ENCODE results near the gene LRRC41. TPM values are rescaled to one million over a fixed set of nuclear protein-coding genes. Genes with fewer than 3 reads are reported as not detected.
"Not testable (repeated sequence)": the region's sequence is repeated elsewhere in the genome, so short reads cannot be mapped to it uniquely, and the experiment has no call there.

LRRC41 gene
- total and polyA plus RNA-seq, 4 experiments from 2014 or later = 31.8 to 66.1 (median 39.9) TPM

DNA sequence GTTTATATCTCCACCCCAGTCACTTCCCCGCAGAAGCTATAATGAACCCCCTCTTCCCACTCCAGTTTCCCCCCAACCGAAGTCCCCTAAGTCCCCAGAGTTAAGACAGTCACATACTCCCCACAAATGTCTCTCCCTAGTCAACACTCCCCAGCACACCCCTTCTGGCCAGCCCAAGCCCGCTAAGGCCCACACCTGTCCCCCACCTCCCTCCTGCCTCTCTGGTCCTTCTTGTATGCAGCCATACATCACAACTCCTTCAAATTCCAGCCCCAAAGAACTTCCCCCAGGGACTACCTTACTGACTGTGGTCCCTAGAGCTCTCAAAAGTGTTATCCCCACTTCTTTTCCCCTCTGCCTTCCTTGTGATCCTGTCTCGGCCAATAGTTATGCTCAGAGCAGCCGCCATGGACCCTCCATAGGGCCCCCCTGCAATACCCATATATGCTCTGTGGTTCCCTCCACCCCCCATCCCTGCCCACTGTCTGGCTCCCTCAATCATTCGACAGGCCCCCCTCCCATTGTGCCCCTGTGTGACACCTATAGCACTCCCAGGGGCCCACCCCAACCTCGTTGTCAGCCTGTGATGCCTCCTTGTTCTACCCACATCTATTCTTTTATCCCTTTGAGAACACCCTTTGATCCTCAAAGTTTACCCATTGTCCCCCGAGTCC is 39.4 kb upstream of the LRRC41 start:
- Mint-ChIP-seq H3K9me3 (no peaks in the 10 kb centered on the region), H3K27ac (peak overlapping the region; percentile 95 to 100 (median 100)), H3K4me3 (peak overlapping the region in 6 of 8 donors; percentile 9 to 100 (median 26)), H3K4me1 (peaks cover 27 to 51% (median 36%) of the 10 kb centered on the region in 4 donors), H3K36me3 (peaks cover 30 to 48% of the 10 kb centered on the region in 2 donors), H3K27me3 (no peaks in the 10 kb centered on the region)
- intact Hi-C loops (cut with micrococcal nuclease) = no loop called here
- POLR2A ChIA-PET (ENCODE audit: partially characterized antibody) = interaction anchor here (0.9 kb wide), 1 partner anchor 40 kb away, joined by 5 read pairs; the partner anchor contains the start of genes LRRC41 and UQCRH
- H3K36me3 ChIP-seq (ENCODE audit: insufficient read depth, low read length) = peaks cover 7% of the 10 kb centered on the region
- H3K27me3 ChIP-seq (ENCODE audit: insufficient read depth, low read length) = no peaks in the 10 kb centered on the region
- CTCF ChIA-PET (ENCODE audit: partially characterized antibody) = interaction anchor here (3.3 kb wide), 1 partner anchor 39 kb away, joined by 20 read pairs; the partner anchor contains the start of genes LRRC41 and UQCRH
- H3K27ac ChIP-seq (ENCODE audit: low read depth, low read length) = peak overlapping the region; percentile 97
- H3K9me3 ChIP-seq (ENCODE audit: control insufficient read depth in 1 of 2, low read length in 2 of 2) = no peaks in the 10 kb centered on the region
- no peak for DNase-seq
- peaks cover 22% of the 10 kb centered on the region for H3K4me1 ChIP-seq (ENCODE audit: insufficient read depth, low read length)
- no peak overlapping the region for H3K4me3 ChIP-seq (ENCODE audit: low read length in 2 of 2)

DNA sequence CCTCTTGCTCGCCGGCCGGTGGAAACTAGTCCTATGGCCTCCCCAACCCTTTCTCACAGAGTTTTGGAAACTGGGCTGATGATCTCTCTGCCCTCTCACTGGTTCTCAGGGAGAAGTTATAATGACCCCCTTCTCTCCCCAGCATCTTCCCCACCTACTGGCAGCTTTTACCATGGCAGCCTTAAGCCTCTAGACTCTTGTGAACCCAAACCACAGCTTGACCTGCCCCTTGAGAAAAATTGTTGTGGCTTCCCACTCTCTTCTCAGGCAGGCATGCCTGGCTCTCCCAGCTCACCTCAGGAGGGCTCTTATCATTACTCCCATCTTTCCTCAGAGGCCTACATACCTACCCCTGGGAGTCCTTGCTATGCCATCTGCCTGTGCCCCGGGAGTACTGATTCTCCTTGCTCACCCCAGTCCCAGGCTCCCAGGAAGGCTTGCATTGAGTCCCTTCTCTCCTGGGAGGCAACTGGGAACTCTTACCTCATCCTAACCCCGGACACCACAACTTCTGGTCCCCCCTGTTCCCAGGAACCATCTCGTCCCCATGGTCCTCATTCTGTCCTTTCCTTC is 38.8 kb upstream of the LRRC41 start:
- Mint-ChIP-seq H3K36me3 (peaks cover 30 to 43% of the 10 kb centered on the region in 2 donors), H3K4me1 (peaks cover 25 to 50% (median 36%) of the 10 kb centered on the region in 4 donors), H3K27ac (peak overlapping the region; percentile 95 to 100 (median 100)), H3K4me3 (peak overlapping the region in 7 of 8 donors; percentile 75 to 100 (median 100)), H3K9me3 (no peaks in the 10 kb centered on the region), H3K27me3 (no peaks in the 10 kb centered on the region)
- Histone ChIP-seq H3K9me3 (ENCODE audit: control insufficient read depth in 1 of 2, low read length in 2 of 2) (no peaks in the 10 kb centered on the region), H3K27ac (ENCODE audit: low read depth, low read length) (peak overlapping the region; percentile 97), H3K27me3 (ENCODE audit: insufficient read depth, low read length) (no peaks in the 10 kb centered on the region), H3K4me1 (ENCODE audit: insufficient read depth, low read length) (peaks cover 22% of the 10 kb centered on the region), H3K4me3 (ENCODE audit: low read length in 2 of 2) (no peak overlapping the region), H3K36me3 (ENCODE audit: insufficient read depth, low read length) (peaks cover 7% of the 10 kb centered on the region)
- ChIA-PET CTCF (ENCODE audit: partially characterized antibody) (interaction anchor here (3.3 kb wide), 1 partner anchor 39 kb away, joined by 20 read pairs; the partner anchor contains the start of genes LRRC41 and UQCRH), POLR2A (ENCODE audit: partially characterized antibody) (interaction anchor here (0.9 kb wide), 1 partner anchor 39 kb away, joined by 5 read pairs; the partner anchor contains the start of genes LRRC41 and UQCRH)
- peak in 1 of 5 donors; percentile 42 for DNase-seq
- intact Hi-C loops (cut with micrococcal nuclease) = no loop called here

DNA sequence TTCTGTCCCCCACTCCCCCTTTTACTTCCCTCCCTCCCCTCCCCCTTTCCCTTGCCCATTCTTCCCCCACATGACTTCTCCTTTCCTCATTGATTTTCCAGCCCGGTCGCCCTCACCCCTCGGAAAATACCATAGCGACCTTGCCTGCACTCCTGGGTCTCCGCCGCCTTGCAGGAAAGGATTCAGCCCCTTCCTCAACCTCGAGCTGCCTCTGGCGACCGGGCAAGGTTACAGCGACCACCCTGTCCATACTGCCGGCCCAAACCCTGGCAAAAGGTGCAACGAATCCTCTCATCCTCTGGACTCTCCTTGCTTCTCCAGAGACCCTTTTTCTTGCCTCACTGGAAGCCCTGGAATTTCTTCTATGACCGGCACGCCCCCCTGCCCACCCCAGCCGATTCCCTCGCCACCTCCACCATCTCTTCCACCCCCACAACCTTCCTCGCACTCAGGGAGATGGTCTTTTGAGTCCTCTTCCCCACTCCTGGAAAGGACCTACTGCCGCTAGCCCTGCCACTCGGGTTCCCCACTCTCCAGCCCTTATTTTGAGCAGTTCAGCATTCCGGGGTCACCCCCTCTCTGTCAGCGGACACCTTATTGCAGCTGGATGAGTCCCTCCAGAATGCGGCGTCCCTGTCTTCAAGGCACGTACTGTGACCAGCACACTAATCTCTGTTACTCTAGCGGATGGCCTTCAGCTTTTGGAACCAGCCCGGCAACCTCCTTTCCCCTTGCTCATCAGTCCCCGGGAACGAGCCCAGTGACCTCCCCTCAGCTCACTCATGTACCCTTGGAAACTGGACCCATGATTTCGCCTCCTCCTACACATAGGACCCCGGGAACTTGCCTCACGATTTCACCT is 38.0 kb upstream of the LRRC41 start:
- POLR2A ChIA-PET (ENCODE audit: partially characterized antibody) = interaction anchor here (1.0 to 3.6 kb wide), 7 partner anchors 8 to 377 kb away, joined by 3 to 44 read pairs (median 4); partner anchors contain the start of genes EFCAB14, LRRC41, POMGNT1 and RAD54L
- H3K9me3 ChIP-seq (ENCODE audit: control insufficient read depth in 1 of 2, low read length in 2 of 2) = no peaks in the 10 kb centered on the region
- H3K27ac ChIP-seq (ENCODE audit: low read depth, low read length) = peak overlapping the region; percentile 97
- no peaks in the 10 kb centered on the region for H3K27me3 Mint-ChIP-seq
- H3K4me3 Mint-ChIP-seq = peak overlapping the region; percentile 99 to 100 (median 100)
- CTCF ChIA-PET (ENCODE audit: partially characterized antibody) = interaction anchor here (1.4 to 3.4 kb wide), 5 partner anchors 8 to 302 kb away, joined by 3 to 27 read pairs (median 7); partner anchors contain the start of genes LRRC41 and UQCRH
- peaks cover 22% of the 10 kb centered on the region for H3K4me1 ChIP-seq (ENCODE audit: insufficient read depth, low read length)
- H3K9me3 Mint-ChIP-seq = no peaks in the 10 kb centered on the region
- peaks cover 25 to 50% (median 36%) of the 10 kb centered on the region in 4 donors for H3K4me1 Mint-ChIP-seq
- peak in 1 of 5 donors; percentile 39 for DNase-seq
- H3K27me3 ChIP-seq (ENCODE audit: insufficient read depth, low read length) = no peaks in the 10 kb centered on the region
- intact Hi-C loops (cut with micrococcal nuclease) = loop anchor here (2.0 kb wide), 1 partner anchor 39 kb away; the partner anchor contains the start of genes LRRC41 and UQCRH
- H3K4me3 ChIP-seq (ENCODE audit: low read length in 2 of 2) = peak overlapping the region; percentile 89 to 100
- H3K36me3 Mint-ChIP-seq = peaks cover 26 to 36% of the 10 kb centered on the region in 2 donors
- H3K27ac Mint-ChIP-seq = peak overlapping the region; percentile 95 to 100 (median 100)
- peaks cover 7% of the 10 kb centered on the region for H3K36me3 ChIP-seq (ENCODE audit: insufficient read depth, low read length)

DNA sequence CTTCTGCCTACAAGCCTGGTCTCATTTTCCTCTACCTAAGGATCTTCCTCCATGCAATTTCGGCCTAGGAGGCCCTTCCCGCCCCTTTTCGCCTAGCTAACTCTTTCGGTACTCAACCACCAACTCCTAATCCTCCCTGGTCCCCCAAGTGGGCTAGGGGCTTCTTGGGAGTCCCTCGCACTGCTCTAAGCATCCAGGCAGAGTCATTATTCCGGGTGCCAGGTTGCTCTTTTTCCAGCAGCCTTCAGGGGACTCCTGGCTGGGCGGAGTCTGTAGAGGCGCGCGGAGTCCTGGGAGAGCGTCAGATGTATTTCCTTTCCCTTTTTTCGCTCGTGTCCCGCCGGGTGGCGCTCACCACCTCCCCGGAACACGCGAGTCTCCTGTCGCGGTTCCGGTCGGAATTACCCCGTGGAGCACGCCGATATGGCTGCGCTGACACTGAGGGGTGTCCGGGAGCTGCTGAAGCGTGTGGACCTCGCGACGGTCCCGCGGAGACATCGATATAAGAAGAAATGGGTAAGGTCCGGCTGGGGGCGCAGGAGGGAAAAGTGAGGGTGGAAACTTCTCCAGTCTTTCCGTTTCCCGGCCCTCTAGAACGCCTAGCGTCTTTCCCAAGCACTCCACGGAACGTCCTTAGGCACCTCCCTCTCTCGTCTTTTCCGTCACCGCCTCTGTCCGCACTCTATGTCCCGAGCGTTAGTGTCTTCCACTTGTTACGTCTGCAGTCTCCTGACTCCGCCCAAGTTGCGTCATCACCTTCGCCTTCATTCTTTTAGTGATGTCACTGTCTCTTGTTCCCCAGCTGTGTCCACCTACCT is 37.2 kb upstream of the LRRC41 start, which contains the start of gene NSUN4:
Gene NSUN4 (plus strand): TSS at position 404 of the 818 bp plus-strand sequence. CDS start 20 bp downstream, at position 424.
- H3K9me3 ChIP-seq (ENCODE audit: control insufficient read depth in 1 of 2, low read length in 2 of 2) = no peaks in the 10 kb centered on the region
- Mint-ChIP-seq H3K27me3 (no peaks in the 10 kb centered on the region), H3K9me3 (no peaks in the 10 kb centered on the region), H3K27ac (peak within 1 kb of the TSS; percentile 95 to 100 (median 100)), H3K4me3 (peak within 1 kb of the TSS; percentile 99 to 100 (median 100)), H3K4me1 (peaks cover 25 to 50% (median 36%) of the 10 kb centered on the region in 4 donors), H3K36me3 (peaks cover 26 to 32% of the 10 kb centered on the region in 2 donors)
- intact Hi-C loops (cut with micrococcal nuclease) = loop anchor here (1.0 to 2.0 kb wide), 3 partner anchors 8 to 93 kb away; partner anchors contain the start of genes LRRC41, RAD54L and UQCRH
- peaks cover 22% of the 10 kb centered on the region for H3K4me1 ChIP-seq (ENCODE audit: insufficient read depth, low read length)
- H3K36me3 ChIP-seq (ENCODE audit: insufficient read depth, low read length) = peaks cover 7% of the 10 kb centered on the region
- CTCF ChIA-PET (ENCODE audit: partially characterized antibody) = interaction anchor here (0.7 to 3.4 kb wide), 9 partner anchors 8 to 301 kb away, joined by 3 to 27 read pairs (median 6); partner anchors contain the start of genes LRRC41, RAD54L and UQCRH
- POLR2A ChIA-PET (ENCODE audit: partially characterized antibody) = interaction anchor here (1.0 to 3.6 kb wide), 9 partner anchors 9 to 756 kb away, joined by 3 to 44 read pairs (median 3); partner anchors contain the start of genes EFCAB14, LRRC41, POMGNT1 and RAD54L
- H3K27me3 ChIP-seq (ENCODE audit: insufficient read depth, low read length) = no peaks in the 10 kb centered on the region
- peak within 1 kb of the TSS; percentile 97 for H3K27ac ChIP-seq (ENCODE audit: low read depth, low read length)
- peak; percentile 87 to 93 (median 88) for DNase-seq
- H3K4me3 ChIP-seq (ENCODE audit: low read length in 2 of 2) = peak within 1 kb of the TSS; percentile 89 to 100

DNA sequence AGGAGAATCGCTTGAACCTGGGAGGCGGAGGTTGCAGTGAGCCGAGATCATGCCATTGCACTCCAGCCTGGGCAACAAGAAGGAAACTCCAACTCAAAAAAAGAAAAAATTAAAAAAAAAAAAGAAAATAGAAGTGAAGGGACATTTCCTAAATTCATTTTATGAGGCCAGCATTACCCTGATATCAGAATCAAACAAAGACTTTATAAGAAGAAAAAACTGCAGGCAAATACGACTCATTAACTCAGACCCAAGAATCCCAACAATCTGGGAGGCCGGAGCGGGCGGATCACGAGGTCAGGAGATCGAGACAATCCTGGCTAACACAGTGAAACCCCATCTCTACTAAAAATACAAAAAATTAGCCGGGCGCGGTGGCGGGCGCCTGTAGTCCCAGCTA is 34.0 kb upstream of the LRRC41 start:
- H3K27me3 Mint-ChIP-seq; H3K27ac ChIP-seq (ENCODE audit: low read depth, low read length); POLR2A ChIA-PET (ENCODE audit: partially characterized antibody); H3K9me3 Mint-ChIP-seq; H3K27me3 ChIP-seq (ENCODE audit: insufficient read depth, low read length); H3K36me3 ChIP-seq (ENCODE audit: insufficient read depth, low read length); H3K27ac Mint-ChIP-seq; H3K36me3 Mint-ChIP-seq; intact Hi-C loops (cut with micrococcal nuclease); DNase-seq; H3K9me3 ChIP-seq (ENCODE audit: control insufficient read depth in 1 of 2, low read length in 2 of 2); H3K4me3 Mint-ChIP-seq; H3K4me3 ChIP-seq (ENCODE audit: low read length in 2 of 2): not testable (repeated sequence)
- peaks cover 20% of the 10 kb centered on the region for H3K4me1 ChIP-seq (ENCODE audit: insufficient read depth, low read length)
- peaks cover 15 to 33% (median 22%) of the 10 kb centered on the region in 4 donors for H3K4me1 Mint-ChIP-seq
- CTCF ChIA-PET (ENCODE audit: partially characterized antibody) = interaction anchor here (0.6 kb wide), 1 partner anchor 11 kb away, joined by 3 read pairs; no protein-coding TSS in a partner anchor

DNA sequence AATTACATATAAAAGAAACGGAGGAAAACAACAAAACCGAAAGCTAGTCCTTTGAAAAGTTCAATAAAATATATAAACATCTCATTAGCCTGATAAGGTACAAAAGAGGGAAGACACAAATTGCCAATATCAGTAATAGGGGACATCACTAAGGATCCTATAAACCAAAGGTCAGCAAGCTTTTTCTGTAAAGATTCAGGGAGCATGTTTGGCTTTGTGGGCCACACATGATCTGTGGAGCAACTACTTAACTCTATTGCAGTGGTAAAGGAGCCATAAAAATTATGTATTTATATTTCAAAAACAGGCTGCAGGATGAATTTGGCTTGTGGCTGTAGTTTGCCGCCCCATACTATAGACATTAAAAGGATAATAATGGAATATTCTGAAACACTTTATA is 31.7 kb upstream of the LRRC41 start:
- Mint-ChIP-seq H3K4me1 (peaks cover 0 to 10% (median 5%) of the 10 kb centered on the region in 4 donors), H3K36me3 (no peaks in the 10 kb centered on the region)
- DNase-seq = no peak

More for the DNA sequence above, 31.7 kb upstream of the LRRC41 start:
- Mint-ChIP-seq H3K4me3 (no peak overlapping the region), H3K27me3 (no peaks in the 10 kb centered on the region), H3K9me3 (no peaks in the 10 kb centered on the region), H3K27ac (no peak overlapping the region)
- Histone ChIP-seq H3K4me3 (ENCODE audit: low read length in 2 of 2) (no peak overlapping the region), H3K27ac (ENCODE audit: low read depth, low read length) (no peak overlapping the region), H3K36me3 (ENCODE audit: insufficient read depth, low read length) (no peaks in the 10 kb centered on the region), H3K27me3 (ENCODE audit: insufficient read depth, low read length) (no peaks in the 10 kb centered on the region), H3K4me1 (ENCODE audit: insufficient read depth, low read length) (peaks cover 6% of the 10 kb centered on the region), H3K9me3 (ENCODE audit: control insufficient read depth in 1 of 2, low read length in 2 of 2) (no peaks in the 10 kb centered on the region)
- CTCF ChIA-PET (ENCODE audit: partially characterized antibody) = interaction anchor here (0.6 kb wide), 1 partner anchor 77 kb away, joined by 3 read pairs; no protein-coding TSS in a partner anchor
- intact Hi-C loops (cut with micrococcal nuclease) = no loop called here
- POLR2A ChIA-PET (ENCODE audit: partially characterized antibody) = no interaction called here

All from CD4-positive, alpha-beta memory T cell (primary cell).